Measurements from ENCODE around the gene UNCX.

- TF ChIP-seq CTCF (IDR thresholded peaks at IDR 0.05) (no peak), POLR2A (IDR thresholded peaks at IDR 0.05) (no peak)
Observed at GRCh38 chr7:1257863-1258262, 25.2 kb downstream of the UNCX start.
